Mucosa of rectum (tissue), 2 donors: ENCODE results near the gene NAT8.
"Not testable (repeated sequence)": the region's sequence is repeated elsewhere in the genome, so short reads cannot be mapped to it uniquely, and the experiment has no call there.

Source experiments
- H3K27ac ChIP-seq, 2 donors: one replicate each; pipeline ENCODE4 v1.7.0; 2013; ENCODE audit warnings: inconsistent platforms in 2 of 2, low read depth in 2 of 2, low read length in 2 of 2
- H3K27me3 ChIP-seq, 2 donors: one replicate each; pipeline ENCODE4 v1.7.0; 2013; ENCODE audit warnings: low read length in 2 of 2; ENCODE audit not compliant: control insufficient read depth in 2 of 2, insufficient read depth in 2 of 2
- H3K36me3 ChIP-seq, 2 donors: one replicate each; pipeline ENCODE4 v1.7.0; 2013; ENCODE audit warnings: low read length in 2 of 2; ENCODE audit not compliant: control insufficient read depth in 2 of 2, insufficient read depth in 2 of 2
- H3K4me1 ChIP-seq, 2 donors: one replicate each; pipeline ENCODE4 v1.7.0; 2013; ENCODE audit warnings: low read length in 2 of 2, mild to moderate bottlenecking in 1 of 2; ENCODE audit not compliant: control insufficient read depth in 2 of 2, insufficient read depth in 2 of 2
- H3K4me3 ChIP-seq, 2 donors: one replicate each; pipeline ENCODE4 v1.7.0; 2013; ENCODE audit warnings: low read length in 2 of 2
- H3K9ac ChIP-seq, 2 donors: one replicate each; pipeline ENCODE4 v1.7.0; 2013; ENCODE audit warnings: low read length in 2 of 2, low read depth in 1 of 2, mild to moderate bottlenecking in 1 of 2
- H3K9me3 ChIP-seq, 2 donors: one replicate each; pipeline ENCODE4 v1.7.0; 2013; ENCODE audit warnings: low read length in 2 of 2; ENCODE audit not compliant: control insufficient read depth in 2 of 2
- donor health status: healthy.
- donor health status: Normal muscosa, but diverticular disease.

Gene NAT8

DNA sequence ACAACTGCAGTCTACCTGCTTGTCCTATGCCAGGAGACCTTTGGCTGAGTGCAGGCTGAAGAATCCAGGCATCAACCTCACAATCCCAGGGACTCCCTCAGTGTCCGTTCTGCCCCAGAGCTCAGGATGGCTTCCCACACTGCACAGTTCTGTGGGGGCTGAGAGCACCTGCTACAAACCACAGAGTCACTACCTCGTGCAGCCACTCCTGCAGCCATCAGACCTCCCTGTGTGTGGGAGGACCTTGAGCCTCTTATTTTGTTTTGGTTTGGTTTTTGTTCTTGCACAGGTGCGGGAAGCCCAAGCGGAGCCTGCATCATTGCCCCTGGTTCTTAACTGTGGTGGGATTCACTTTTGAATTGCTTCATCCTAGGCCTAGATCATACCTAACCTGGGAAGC lies 31.0 kb downstream of the NAT8 start:
- Histone ChIP-seq H3K9ac (no peak overlapping the region), H3K4me1 (no peaks in the 10 kb centered on the region), H3K36me3 (peaks cover 0 to 5% of the 10 kb centered on the region in 2 donors), H3K4me3 (no peak overlapping the region), H3K27me3 (no peaks in the 10 kb centered on the region), H3K9me3 (no peaks in the 10 kb centered on the region), H3K27ac (no peak overlapping the region)

DNA sequence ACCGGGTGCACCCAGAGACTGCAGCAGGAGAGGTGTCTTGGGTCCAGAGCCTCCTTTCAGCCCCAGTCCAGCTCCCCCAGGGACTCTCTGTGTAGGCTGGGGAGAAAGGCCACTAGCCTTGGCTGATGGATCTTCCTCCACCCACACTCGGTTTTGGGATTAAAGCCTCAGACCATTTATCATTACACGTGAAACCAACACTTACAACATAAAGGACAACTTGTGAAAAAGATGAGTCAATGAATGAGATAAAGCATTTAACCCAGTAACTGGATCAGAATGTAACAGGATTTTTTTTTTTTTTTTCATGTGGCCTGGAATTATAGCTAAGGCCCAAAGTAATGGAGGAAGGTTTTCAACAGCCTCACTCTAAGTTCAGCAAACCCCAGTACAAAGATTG lies 32.1 kb downstream of the NAT8 start:
- Histone ChIP-seq H3K4me3 (no peak overlapping the region), H3K36me3 (peaks cover 0 to 5% of the 10 kb centered on the region in 2 donors), H3K9me3 (no peaks in the 10 kb centered on the region), H3K27me3 (no peaks in the 10 kb centered on the region), H3K27ac (no peak overlapping the region), H3K9ac (no peak overlapping the region), H3K4me1 (no peaks in the 10 kb centered on the region)

DNA sequence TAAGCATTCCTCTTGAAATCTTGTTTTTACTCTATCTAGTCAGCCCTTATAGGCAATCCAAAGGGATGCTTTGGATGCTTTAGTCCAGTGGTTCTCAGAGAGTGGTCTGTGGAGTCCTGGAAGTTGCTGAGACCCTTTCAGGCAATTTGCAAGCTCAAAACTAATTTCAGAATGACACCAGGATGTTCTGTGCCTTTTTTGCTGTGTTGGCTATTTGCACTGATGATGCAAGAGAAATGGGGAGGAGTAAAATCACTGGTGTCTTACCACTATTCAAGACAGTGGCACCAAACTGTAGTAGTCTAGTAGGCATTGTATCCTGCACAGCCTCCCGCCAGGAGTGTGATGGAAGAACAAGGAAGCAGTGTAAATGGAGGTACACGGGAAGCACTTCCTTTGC lies 37.6 kb downstream of the NAT8 start:
- H3K27ac ChIP-seq, H3K4me3 ChIP-seq, H3K9ac ChIP-seq, H3K9me3 ChIP-seq, H3K27me3 ChIP-seq, H3K4me1 ChIP-seq: not testable (repeated sequence)
- peaks cover 6 to 12% of the 10 kb centered on the region in 2 donors for H3K36me3 ChIP-seq

DNA sequence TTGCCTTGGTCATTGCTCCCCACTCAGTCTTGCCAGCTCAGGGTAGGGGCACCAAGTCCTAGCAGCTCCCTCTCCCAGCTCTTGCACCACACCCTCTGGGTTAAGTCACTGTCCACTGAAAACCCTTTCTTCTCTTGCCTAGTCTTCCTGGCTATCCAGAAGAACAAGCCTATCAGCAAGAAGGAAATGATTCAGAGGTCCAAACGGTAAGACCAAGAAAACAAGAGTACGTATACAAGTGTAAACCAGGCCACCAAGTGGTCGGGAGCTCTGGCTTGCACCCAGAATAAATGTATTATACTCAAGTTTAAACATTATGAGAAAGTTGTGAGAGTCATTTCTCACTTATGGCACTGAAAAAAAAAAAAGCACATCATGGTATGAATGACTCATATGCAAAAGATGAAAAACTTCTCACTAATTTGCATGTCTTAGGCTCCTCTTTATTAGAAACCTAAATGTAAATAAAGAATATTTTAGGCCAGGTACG lies 39.1 kb downstream of the NAT8 start:
- H3K27me3 ChIP-seq, H3K9ac ChIP-seq, H3K9me3 ChIP-seq, H3K27ac ChIP-seq, H3K4me3 ChIP-seq, H3K4me1 ChIP-seq: not testable (repeated sequence)
- peaks cover 3 to 12% of the 10 kb centered on the region in 2 donors for H3K36me3 ChIP-seq

DNA sequence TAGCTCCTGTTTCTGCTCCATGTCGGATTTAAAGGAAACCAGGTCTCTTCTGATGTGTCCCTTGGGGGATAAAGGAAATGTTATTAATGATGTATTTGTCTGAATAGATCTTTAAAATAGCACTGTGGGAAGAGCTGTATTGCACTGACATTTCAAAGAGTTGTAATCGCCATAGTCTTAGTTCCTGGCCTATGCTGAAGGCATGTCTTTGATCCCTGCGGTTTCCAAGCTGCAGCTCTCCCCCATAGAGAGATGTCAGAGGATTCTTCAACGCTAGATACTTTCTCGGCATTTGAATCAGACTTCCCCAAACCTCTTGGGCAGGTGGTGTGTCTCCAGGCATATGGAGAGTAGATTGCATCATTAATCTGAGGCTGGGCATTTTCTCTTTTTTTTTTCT lies 40.4 kb downstream of the NAT8 start:
- no peak overlapping the region for H3K4me3 ChIP-seq
- H3K27ac ChIP-seq = no peak overlapping the region
- H3K4me1 ChIP-seq = no peaks in the 10 kb centered on the region
- peaks cover 3 to 12% of the 10 kb centered on the region in 2 donors for H3K36me3 ChIP-seq
- H3K9me3 ChIP-seq = no peaks in the 10 kb centered on the region
- H3K9ac ChIP-seq = no peak overlapping the region
- H3K27me3 ChIP-seq = no peaks in the 10 kb centered on the region

DNA sequence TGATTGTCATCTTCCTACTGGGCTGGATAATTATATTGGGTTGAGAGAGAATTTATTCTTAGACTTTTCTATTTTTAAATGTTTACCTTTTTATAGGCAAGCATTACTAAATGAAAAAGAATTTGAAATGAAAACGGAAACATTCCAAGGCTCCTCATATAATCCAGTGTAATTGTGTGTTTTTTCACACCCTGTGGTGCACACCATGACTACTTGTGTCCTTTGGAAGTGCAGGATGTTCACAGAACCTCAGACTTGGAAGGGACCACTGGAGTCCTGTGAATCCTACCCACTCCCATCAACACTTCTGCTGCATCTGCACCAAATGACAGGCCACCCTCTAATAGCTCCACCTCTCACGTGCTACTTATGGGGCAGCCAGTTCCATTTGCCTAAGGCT lies 48.0 kb downstream of the NAT8 start:
- Histone ChIP-seq H3K9ac (no peak overlapping the region), H3K36me3 (no peaks in the 10 kb centered on the region), H3K27ac (no peak overlapping the region), H3K9me3 (no peaks in the 10 kb centered on the region), H3K4me3 (no peak overlapping the region), H3K4me1 (no peaks in the 10 kb centered on the region), H3K27me3 (no peaks in the 10 kb centered on the region)

DNA sequence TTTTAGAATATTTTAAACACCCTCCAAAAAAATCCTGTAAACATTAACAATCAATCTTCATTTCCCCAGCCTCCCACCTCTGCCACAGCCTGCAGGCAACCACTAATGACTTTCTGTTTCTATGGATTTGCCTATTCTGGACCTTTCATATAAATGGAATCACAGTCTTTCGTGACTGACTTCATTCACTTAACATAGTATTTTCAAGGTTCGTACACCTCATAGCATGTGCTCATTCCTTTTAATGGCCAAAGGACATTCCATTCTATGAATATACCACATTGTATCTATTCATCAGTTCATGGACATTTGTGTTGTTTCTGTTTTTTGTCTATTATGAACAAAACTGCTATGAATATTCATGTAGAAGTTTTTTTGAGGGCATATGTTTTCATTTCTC lies 48.5 kb downstream of the NAT8 start:
- no peaks in the 10 kb centered on the region for H3K27me3 ChIP-seq
- no peaks in the 10 kb centered on the region for H3K36me3 ChIP-seq

More for the DNA sequence above, 48.5 kb downstream of the NAT8 start:
- H3K4me3 ChIP-seq = no peak overlapping the region
- no peak overlapping the region for H3K27ac ChIP-seq
- no peaks in the 10 kb centered on the region for H3K4me1 ChIP-seq
- H3K9ac ChIP-seq = no peak overlapping the region
- H3K9me3 ChIP-seq = no peaks in the 10 kb centered on the region
